Astrocyte of the spinal cord (primary cell): Measurements from ENCODE around the gene ZNF729.
"Not testable (repeated sequence)": the region's sequence is repeated elsewhere in the genome, so short reads cannot be mapped to it uniquely, and the experiment has no call there.

Source experiments
- DNase-seq: peaks from one replicate; pipeline ENCODE4 v3.0.0; 2011; ENCODE audit warnings: low read depth, low spot score
- H3K4me3 ChIP-seq: 2 replicates; pipeline ENCODE4 v1.5.1; 2011; ENCODE audit warnings: low read depth, mild to moderate bottlenecking, low read length, moderate library complexity
- CTCF ChIP-seq: IDR thresholded peaks from 2 replicates; pipeline ENCODE4 v1.5.1; 2012; ENCODE audit warnings: low read depth, mild to moderate bottlenecking, low read length, inconsistent platforms
- in situ Hi-C: cut with HindIII; loops from 2 replicates; pipeline ENCODE4 v1.10.0; 2017; ENCODE audit warnings: low sequenced_read_pairs

The ZNF729 gene

GRCh38 chr19:22263121-22263520 lies 23.1 kb upstream of the ZNF729 start:
- H3K4me3 ChIP-seq, result no peak overlapping the region
- in situ Hi-C loops, result no loop called here
- no peak for DNase-seq
- no peak for TF ChIP-seq CTCF

DNA sequence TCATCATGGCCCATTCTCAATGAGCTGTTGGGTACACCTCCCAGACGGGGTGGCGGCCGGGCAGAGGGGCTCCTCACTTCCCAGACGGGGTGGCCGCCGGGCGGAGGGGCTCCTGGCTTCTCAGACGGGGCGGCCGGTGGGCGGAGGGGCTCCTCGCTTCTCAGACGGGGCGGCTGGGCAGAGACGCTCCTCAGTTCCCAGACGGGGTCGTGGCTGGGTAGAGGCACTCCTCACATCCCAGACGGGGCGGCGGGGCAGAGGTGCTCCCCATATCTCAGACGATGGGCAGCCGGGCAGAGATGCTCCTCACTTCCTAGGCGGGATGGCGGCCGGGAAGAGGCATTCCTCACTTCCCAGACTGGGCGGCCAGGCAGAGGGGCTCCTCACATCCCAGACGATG lies 35.3 kb downstream of the ZNF729 start:
- H3K4me3 ChIP-seq, DNase-seq, in situ Hi-C loops: not testable (repeated sequence)

- DNase-seq, result no peak
- no peak overlapping the region for H3K4me3 ChIP-seq
- in situ Hi-C loops, result no loop called here
- TF ChIP-seq CTCF, result no peak
These were observed 40.0 kb downstream of the ZNF729 start for GRCh38 chr19:22326219-22326618.

- in situ Hi-C loops, result no loop called here
- no peak overlapping the region for H3K4me3 ChIP-seq
- TF ChIP-seq CTCF, result no peak
- no peak for DNase-seq
These were observed 41.1 kb downstream of the ZNF729 start for GRCh38 chr19:22327321-22327720.

GRCh38 chr19:22331521-22331920 lies 45.3 kb downstream of the ZNF729 start:
- no peak for TF ChIP-seq CTCF
- in situ Hi-C loops, result no loop called here
- no peak overlapping the region for H3K4me3 ChIP-seq
- DNase-seq, result no peak

- TF ChIP-seq CTCF, result no peak
- no peak overlapping the region for H3K4me3 ChIP-seq
- in situ Hi-C loops, result no loop called here
- no peak for DNase-seq
These were observed 46.7 kb downstream of the ZNF729 start for GRCh38 chr19:22332924-22333323.

DNA sequence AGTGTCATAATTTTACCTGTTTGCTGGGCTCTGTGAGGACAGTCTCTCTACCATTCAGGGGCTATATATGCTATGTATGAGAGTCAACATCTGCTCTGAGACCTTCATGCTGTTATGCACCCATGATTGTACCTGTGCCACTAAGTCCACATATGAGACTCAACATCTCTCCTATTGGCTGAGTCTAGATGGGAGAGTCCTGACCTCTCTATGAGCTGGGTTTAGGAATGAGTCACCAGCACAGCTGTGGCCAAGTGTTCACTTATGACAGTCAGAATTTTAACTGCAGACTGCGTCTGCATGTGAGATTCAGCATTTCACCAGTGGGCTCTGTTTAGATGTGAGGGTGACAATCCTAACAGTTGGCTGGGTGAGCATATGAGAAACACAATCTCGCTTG lies 49.5 kb downstream of the ZNF729 start:
- in situ Hi-C loops, result no loop called here
- DNase-seq, result no peak

More for the DNA sequence above, 49.5 kb downstream of the ZNF729 start:
- no peak for TF ChIP-seq CTCF
- no peak overlapping the region for H3K4me3 ChIP-seq
